GM12865 (cell line): Measurements from ENCODE around the gene PCIF1.

Experiments
- DNase-seq: peaks from one replicate; pipeline ENCODE4 v3.0.0; 2010; ENCODE audit warnings: low read depth
- H3K4me3 ChIP-seq: 2 replicates; pipeline ENCODE4 v1.5.1; 2011; ENCODE audit warnings: mild to moderate bottlenecking, low read depth, low read length, control low read depth
- TF ChIP-seq, protein P1 (sequence below): IDR thresholded peaks from 2 replicates; pipeline ENCODE4 v1.5.1; 2011; ENCODE audit warnings: low read length, control low read depth, low read depth, inconsistent platforms; ENCODE audit not compliant: insufficient read depth; ENCODE audit errors: missing control alignments

The PCIF1 gene

GRCh38 chr20:45940053-45940452 is 5.6 kb downstream of the PCIF1 start:
- TF ChIP-seq, protein P1, sequence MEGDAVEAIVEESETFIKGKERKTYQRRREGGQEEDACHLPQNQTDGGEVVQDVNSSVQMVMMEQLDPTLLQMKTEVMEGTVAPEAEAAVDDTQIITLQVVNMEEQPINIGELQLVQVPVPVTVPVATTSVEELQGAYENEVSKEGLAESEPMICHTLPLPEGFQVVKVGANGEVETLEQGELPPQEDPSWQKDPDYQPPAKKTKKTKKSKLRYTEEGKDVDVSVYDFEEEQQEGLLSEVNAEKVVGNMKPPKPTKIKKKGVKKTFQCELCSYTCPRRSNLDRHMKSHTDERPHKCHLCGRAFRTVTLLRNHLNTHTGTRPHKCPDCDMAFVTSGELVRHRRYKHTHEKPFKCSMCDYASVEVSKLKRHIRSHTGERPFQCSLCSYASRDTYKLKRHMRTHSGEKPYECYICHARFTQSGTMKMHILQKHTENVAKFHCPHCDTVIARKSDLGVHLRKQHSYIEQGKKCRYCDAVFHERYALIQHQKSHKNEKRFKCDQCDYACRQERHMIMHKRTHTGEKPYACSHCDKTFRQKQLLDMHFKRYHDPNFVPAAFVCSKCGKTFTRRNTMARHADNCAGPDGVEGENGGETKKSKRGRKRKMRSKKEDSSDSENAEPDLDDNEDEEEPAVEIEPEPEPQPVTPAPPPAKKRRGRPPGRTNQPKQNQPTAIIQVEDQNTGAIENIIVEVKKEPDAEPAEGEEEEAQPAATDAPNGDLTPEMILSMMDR = no peak
- no peak overlapping the region for H3K4me3 ChIP-seq
- no peak for DNase-seq

GRCh38 chr20:45940469-45940868 is 6.0 kb downstream of the PCIF1 start:
- TF ChIP-seq, protein P1 = no peak
- no peak for DNase-seq
- no peak overlapping the region for H3K4me3 ChIP-seq

GRCh38 chr20:45943613-45944012 is 9.1 kb downstream of the PCIF1 start:
- H3K4me3 ChIP-seq = no peak overlapping the region
- TF ChIP-seq, protein P1 = no peak
- DNase-seq = no peak

DNA sequence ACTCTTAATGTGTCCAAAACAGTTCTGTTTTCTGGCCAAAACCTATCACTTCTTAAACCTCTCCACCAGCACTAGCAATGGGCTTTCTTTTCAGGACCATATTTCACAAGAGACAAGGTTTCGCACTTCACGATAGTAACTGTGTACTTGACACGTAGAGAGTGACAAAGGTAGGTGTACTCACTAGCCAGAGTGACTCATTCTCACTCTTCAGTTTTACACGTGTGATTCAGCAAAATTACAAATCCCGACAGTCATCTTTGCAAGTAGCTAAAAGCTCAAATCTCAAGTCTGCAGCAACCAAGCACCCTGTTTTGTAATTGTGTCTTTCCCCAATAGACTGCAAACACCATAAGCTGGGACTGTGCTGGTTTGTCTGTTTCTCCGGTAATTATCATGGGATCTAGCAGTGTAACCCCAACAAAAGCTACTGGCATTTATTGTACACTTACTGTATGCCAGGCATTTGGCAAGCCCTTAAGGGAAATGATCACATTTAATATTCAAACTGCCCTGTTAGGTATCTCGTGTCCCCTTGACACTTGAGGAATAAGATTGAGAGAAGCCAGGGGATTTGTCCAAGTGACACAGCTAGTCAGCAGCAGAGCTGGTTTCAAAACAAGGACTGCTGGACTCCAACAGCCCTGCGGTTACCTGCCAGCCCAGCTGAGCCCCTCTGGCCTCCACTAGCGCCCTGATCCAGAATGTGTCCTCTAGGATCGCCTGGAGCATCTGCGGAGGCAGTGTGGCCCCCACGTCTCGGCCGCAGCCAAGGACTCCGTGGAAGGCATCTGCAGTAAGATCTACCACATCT is 9.9 kb downstream of the PCIF1 start:
- no peak for DNase-seq
- no peak overlapping the region for H3K4me3 ChIP-seq
- TF ChIP-seq, protein P1 = no peak

DNA sequence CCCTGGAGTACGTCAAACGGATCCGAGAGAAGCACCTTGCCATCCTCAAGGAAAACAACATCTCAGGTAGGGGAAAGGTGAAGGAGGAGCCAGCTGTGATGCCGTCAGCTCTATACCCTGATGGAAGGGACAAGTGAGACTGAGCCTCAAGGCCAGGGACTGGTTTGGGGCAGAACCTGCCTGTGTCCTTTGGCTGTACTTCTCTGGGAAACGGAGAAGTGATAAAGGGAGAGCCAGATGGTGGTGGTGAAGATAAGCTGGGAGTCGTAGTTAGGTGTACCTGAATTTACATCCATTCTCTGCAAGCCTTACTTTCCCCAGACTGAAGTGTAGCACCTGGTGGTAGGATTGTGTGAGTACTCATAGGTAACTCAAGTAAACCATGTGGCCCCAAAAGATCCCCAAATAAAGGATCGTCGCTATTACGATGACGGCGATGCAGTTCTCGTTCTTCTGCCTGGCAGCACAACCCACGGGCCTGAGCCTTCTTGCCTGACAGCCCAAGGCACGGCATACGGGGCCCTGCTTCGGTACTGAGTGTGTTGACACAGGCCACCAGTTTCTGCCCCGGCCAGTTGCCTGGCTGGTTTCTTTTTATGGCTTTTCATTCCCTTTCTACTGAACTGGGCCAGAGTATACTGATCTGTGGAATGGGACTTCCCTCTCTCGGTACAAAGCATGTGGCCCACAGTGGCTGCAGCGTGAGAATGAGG is 10.6 kb downstream of the PCIF1 start:
- no peak for DNase-seq
- H3K4me3 ChIP-seq = no peak overlapping the region
- TF ChIP-seq, protein P1 = no peak

DNA sequence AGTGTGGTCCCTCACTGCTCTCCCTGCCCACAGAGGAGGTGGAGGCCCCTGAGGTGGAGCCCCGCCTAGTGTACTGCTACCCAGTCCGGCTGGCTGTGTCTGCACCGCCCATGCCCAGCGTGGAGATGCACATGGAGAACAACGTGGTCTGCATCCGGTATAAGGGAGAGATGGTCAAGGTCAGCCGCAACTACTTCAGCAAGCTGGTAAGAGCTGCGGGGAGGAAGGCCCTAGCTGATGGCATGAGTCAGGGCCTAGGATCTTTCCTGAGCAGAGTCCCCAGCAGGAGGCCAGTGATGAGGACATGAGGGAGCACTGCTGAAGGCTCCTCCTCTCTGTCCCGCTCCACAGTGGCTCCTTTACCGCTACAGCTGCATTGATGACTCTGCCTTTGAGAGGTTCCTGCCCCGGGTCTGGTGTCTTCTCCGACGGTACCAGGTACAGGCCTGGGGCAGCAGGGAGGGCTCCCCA is 11.2 kb downstream of the PCIF1 start:
- TF ChIP-seq, protein P1 = no peak
- H3K4me3 ChIP-seq = no peak overlapping the region

More for the DNA sequence above, 11.2 kb downstream of the PCIF1 start:
- no peak for DNase-seq
